ENCODE data around the gene IL11RA. TPM values are rescaled to one million over a fixed set of nuclear protein-coding genes. Genes with fewer than 3 reads are reported as not detected.

The IL11RA gene
- total and polyA plus RNA-seq, 9 of the 15 experiments (the other 6 are each of a cell fraction or from before 2014, with no cell fraction given), result 0.11 to 5.8 (median 2.8) TPM

DNA sequence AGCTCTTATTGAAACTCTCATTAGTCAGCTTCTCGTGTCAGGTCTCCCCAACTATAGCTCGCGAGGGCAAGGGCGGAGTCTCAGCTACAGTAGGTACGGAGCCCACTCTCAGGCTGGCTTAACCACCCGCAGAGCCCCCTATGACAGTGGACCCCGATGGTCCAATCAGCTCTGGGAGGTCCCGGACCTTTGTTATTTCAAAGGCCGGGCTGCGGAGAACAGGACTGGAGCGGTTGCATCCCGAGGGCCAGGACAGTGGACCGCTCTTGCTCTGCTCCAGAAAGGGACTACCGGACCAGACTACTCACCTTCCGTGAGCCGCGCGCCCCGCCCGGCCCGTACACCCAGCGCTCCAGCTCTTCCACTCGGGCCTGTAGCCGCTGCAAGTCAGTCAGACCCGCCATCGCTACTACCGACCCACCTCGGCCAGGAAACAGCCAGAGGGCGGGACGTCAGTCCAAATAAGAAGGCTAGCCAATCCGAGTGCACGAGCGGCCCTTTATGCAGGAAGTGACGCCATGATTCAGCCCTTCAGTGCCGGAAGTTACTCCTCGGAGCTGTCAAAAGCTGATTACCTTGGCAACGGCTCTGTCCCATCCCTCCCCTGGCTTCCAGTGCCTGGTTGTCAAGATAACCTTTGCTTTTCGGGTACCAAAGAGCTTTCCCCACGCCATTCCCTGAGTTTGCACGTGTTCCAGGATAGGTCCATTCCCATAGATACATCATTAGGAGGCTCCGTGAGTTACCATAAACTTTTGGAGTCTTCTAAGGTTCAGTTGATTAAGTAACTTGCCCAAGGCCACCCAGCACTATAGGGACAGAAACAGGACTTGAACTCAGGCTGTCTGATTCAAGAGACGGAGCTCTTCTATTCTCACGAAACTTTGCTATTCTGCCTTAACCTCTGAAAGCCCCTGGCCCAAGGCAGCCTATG is 31.7 kb upstream of the IL11RA start, which contains the start of gene DCTN3:
TSS of gene DCTN3 (minus strand) at position 435 of the 934 bp plus-strand sequence. CDS start at position 404, 31 bp downstream.
- FAIRE-seq (peak; percentile 100), DNase-seq (ENCODE audit: extremely low read depth in 1 of 4, low spot score in 3 of 4) (peak; percentile 88 to 94 (median 91)), ATAC-seq (peak; percentile 99)
- CTCF ChIA-PET (ENCODE audit: low intra/inter-chr PET ratio), result no interaction called here
- peaks cover 13% of the 10 kb centered on the region; the same call in 1 of the 3 replicates for H3K36me3 ChIP-seq (ENCODE audit: control insufficient read depth, insufficient read depth, low read length)
- peaks cover 5 to 11% of the 10 kb centered on the region in 2 experiments; a peak in 3 of 5 replicates for H3K4me1 ChIP-seq (replicated peaks in 1 of 2; ENCODE audit: control insufficient read depth in 2 of 2, insufficient read depth in 2 of 2, low read length in 2 of 2)
- WGBS (ENCODE audit: insufficient coverage, low coverage, missing lambda C conversion rate), result 6% methylated on average over 32 of the region's 43 CpGs
- H2AFZ ChIP-seq (ENCODE audit: low read depth, low read length), result peak within 1 kb of the TSS; percentile 98
- POLR2A ChIA-PET, result interaction anchor here (0.6 to 0.9 kb wide), 5 partner anchors 9 to 1705 kb away, joined by 3 to 4 read pairs (median 3); partner anchors contain the start of genes GALT and RPP25L
- peak within 1 kb of the TSS; percentile 83 for H3K4me2 ChIP-seq (ENCODE audit: insufficient read depth, low read length)
- H3K9me1 ChIP-seq (ENCODE audit: control insufficient read depth, insufficient read depth, low read length), result no peaks in the 10 kb centered on the region
- H3K79me2 ChIP-seq (ENCODE audit: control insufficient read depth, insufficient read depth, low read length), result no peaks in the 10 kb centered on the region; the same call in 2 of the 3 replicates
- H3K27ac ChIP-seq (ENCODE audit: extremely low read depth, low read depth, low read length), result peak within 1 kb of the TSS; percentile 1; the same call in 1 of the 3 replicates
- H3K9ac ChIP-seq (ENCODE audit: insufficient read depth in 1 of 2, low read depth in 2 of 2, low read length in 2 of 2), result peak within 1 kb of the TSS; percentile 55 to 89
- H3K9me3 ChIP-seq (replicated peaks; ENCODE audit: control insufficient read depth, insufficient read depth, low read depth, low read length), result no peaks in the 10 kb centered on the region
- H3K27me3 ChIP-seq (ENCODE audit: control insufficient read depth in 2 of 2, insufficient read depth in 2 of 2, low read length in 2 of 2), result peaks cover 0 to 7% of the 10 kb centered on the region in 2 experiments; a peak in 3 of 5 replicates
- H3K4me3 ChIP-seq, result peak within 1 kb of the TSS; percentile 65
- in situ Hi-C loops (cut with MboI) (no loop called here), intact Hi-C loops (cut with micrococcal nuclease) (no loop called here)
- H4K20me1 ChIP-seq (replicated peaks; ENCODE audit: control insufficient read depth, insufficient read depth, low read length), result no peaks in the 10 kb centered on the region
- BruUV-seq (replicated peaks), result TSS peak; percentile 65
- TF ChIP-seq GABPB1 (CRISPR knock-in tag; IDR thresholded peaks at IDR 0.05), result peak; percentile 90
- no peak for TF ChIP-seq SNAPC5 (CRISPR knock-in tag; IDR thresholded peaks at IDR 0.05)
- no peak for TF ChIP-seq MTA2 (IDR thresholded peaks at IDR 0.05; ENCODE audit: low read depth)
- no peak for TF ChIP-seq ZNF695 (CRISPR knock-in tag; IDR thresholded peaks at IDR 0.05)
- TF ChIP-seq HEY1 (CRISPR knock-in tag; IDR thresholded peaks at IDR 0.05; ENCODE audit: borderline replicate concordance), result no peak
- no peak for TF ChIP-seq FOSL1 (tag; conservative IDR thresholded peaks at IDR 0.05)
- TF ChIP-seq GTF2F1 (IDR thresholded peaks at IDR 0.05; ENCODE audit: low read depth, low read length), result no peak
- peak in 1 of 2 experiments; percentile 50; a peak in 1 of 4 replicates for TF ChIP-seq FOXA3 (CRISPR knock-in tag; conservative IDR thresholded peaks at IDR 0.05 in 1 of 2, IDR thresholded peaks at IDR 0.05 in 1 of 2)
- no peak for TF ChIP-seq ZNF764 (CRISPR knock-in tag; IDR thresholded peaks at IDR 0.05; ENCODE audit: low read depth)
- peak; percentile 94 for TF ChIP-seq CREM (IDR thresholded peaks at IDR 0.05; ENCODE audit: low read depth)
- TF ChIP-seq, protein P1, sequence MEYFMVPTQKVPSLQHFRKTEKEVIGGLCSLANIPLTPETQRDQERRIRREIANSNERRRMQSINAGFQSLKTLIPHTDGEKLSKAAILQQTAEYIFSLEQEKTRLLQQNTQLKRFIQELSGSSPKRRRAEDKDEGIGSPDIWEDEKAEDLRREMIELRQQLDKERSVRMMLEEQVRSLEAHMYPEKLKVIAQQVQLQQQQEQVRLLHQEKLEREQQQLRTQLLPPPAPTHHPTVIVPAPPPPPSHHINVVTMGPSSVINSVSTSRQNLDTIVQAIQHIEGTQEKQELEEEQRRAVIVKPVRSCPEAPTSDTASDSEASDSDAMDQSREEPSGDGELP (CRISPR knock-in tag; IDR thresholded peaks at IDR 0.05; ENCODE audit: borderline replicate concordance), result peak; percentile 44; the same call in 1 of the 2 replicates
- peak; percentile 60; the same call in 1 of the 2 replicates for TF ChIP-seq SUPT5H (IDR thresholded peaks at IDR 0.05)
- peak; percentile 73 for TF ChIP-seq CREB1 (IDR thresholded peaks at IDR 0.05)
- TF ChIP-seq CREB1 (CRISPR knock-in tag; IDR thresholded peaks at IDR 0.05), result peak; percentile 84
- no peak for TF ChIP-seq SP1 (CRISPR knock-in tag; IDR thresholded peaks at IDR 0.05)
- TF ChIP-seq, protein P2, sequence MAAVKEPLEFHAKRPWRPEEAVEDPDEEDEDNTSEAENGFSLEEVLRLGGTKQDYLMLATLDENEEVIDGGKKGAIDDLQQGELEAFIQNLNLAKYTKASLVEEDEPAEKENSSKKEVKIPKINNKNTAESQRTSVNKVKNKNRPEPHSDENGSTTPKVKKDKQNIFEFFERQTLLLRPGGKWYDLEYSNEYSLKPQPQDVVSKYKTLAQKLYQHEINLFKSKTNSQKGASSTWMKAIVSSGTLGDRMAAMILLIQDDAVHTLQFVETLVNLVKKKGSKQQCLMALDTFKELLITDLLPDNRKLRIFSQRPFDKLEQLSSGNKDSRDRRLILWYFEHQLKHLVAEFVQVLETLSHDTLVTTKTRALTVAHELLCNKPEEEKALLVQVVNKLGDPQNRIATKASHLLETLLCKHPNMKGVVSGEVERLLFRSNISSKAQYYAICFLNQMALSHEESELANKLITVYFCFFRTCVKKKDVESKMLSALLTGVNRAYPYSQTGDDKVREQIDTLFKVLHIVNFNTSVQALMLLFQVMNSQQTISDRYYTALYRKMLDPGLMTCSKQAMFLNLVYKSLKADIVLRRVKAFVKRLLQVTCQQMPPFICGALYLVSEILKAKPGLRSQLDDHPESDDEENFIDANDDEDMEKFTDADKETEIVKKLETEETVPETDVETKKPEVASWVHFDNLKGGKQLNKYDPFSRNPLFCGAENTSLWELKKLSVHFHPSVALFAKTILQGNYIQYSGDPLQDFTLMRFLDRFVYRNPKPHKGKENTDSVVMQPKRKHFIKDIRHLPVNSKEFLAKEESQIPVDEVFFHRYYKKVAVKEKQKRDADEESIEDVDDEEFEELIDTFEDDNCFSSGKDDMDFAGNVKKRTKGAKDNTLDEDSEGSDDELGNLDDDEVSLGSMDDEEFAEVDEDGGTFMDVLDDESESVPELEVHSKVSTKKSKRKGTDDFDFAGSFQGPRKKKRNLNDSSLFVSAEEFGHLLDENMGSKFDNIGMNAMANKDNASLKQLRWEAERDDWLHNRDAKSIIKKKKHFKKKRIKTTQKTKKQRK (IDR thresholded peaks at IDR 0.05; ENCODE audit: borderline replicate concordance, low read depth, low read length), result peak; percentile 39; the same call in 1 of the 2 replicates
- TF ChIP-seq SETDB1 (IDR thresholded peaks at IDR 0.05; ENCODE audit: low read length), result no peak
- no peak for TF ChIP-seq CEBPB (tag; IDR thresholded peaks at IDR 0.05)
